ENCODE measurements around the gene SCTR.
A peak's percentile ranks its signal among the peaks of the same experiment; 100 is the strongest.

The SCTR gene

DNA sequence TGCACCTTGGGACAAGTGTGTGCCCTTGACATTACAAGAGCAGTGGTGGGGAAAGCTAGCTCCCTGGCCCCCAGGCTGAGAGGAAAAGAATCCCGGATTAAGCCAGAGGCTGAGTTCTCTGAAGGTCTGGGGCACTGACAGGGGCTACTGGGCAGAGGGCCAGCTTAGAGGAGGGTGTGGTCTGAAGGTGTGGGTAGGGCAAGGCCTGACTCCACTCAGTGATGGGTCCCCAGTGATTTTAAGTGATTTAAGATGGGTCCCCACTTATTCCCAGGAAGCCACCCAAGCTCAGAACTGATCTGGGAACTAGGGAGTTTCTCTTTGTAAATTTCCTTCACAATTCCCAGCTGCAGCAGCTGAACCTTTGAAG lies 83.8 kb downstream of the SCTR start:
- no peak for FAIRE-seq

DNA sequence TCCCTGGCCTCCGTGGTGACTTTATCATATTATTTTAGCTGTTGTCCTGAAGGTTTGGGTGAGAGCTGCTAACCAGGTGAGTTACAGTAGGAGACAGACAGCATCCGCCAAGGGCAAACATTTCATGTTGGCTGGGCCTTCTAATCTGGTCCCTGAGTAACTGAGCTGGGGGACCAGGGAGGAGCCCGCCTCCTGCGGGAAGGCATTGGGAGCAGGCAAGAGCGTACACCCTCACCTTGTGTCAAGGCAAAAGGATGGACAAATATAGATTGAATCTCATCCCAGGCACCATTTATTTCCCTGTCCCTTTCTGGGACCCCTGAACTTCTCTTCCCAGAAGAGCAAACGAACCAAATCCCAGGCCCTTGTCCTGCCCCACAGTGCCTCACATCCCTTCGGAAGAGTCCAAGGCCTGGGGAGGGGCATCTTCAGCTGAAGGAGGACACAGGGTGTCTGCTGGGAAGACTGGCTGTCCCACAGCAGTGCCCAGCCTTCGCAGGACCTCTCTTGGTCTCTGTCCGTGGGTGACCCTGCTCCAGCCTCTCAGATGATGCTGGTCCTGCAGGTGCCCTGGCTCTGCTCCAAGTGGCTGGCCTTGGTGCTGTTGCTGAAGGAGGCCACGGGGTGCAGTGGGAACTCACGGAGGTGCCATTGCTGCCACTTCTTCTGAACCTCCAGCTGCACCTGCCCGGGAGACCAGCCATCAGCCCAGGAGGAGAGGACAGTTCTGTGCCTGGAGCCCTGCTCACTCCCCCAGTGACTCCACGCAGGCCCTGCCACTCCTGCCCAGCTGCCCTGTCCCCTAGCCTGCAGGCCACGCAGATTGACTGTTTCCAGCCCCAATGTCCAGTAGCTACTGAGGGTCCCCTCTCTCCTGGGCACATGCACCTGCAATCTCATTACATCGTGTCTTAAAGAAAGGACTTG lies 84.4 kb downstream of the SCTR start:
- no peak for FAIRE-seq

DNA sequence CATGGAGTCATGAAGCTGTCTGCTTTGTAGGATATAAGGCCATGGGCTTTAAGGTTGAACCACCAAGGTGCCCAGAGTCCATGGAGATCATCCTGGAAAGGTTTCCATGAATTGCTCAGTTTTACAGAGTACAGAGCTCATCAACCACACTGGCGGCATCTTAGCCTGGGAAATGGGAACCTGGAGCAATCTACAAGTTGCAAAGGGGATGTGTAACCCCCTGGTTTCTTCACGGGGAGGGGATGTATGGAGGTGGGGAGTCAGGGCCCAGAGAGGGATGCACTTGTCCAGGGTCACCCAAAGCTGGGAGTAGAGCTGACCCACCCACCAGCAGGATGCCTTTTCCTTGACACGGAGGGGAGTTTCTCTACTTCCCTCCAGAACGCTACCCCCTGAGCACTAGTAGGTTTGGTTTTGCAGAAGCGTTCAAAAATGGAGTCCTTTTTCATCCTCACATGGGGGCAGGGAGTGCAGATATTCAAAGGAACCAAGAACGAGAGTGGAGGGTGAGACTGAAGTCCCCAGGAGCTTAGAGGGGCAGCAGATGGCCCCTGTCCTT lies 85.5 kb downstream of the SCTR start:
- no peak for FAIRE-seq

DNA sequence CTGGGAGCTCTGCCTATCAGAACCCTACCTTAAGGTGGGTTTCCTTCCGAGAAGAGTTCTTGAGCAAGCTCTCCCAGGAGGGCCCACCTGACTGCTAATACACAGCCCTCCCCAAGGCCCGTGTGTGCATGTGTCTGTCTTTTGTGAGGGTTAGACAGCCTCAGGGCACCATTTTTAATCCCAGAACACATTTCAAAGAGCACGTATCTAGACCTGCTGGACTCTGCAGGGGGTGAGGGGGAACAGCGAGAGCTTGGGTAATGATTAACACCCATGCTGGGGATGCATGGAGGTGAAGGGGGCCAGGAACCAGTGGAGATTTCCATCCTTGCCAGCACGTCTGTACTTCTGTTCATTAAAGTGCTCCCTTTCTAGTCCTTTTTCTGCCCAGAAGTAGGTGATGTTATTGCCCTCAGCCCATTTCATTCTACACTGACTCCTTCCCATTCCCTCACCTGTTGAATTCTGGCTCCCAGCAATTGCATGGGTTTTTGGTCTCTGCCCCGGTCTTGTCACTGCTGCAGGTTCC lies 86.1 kb downstream of the SCTR start:
- FAIRE-seq: peak; percentile 36

DNA sequence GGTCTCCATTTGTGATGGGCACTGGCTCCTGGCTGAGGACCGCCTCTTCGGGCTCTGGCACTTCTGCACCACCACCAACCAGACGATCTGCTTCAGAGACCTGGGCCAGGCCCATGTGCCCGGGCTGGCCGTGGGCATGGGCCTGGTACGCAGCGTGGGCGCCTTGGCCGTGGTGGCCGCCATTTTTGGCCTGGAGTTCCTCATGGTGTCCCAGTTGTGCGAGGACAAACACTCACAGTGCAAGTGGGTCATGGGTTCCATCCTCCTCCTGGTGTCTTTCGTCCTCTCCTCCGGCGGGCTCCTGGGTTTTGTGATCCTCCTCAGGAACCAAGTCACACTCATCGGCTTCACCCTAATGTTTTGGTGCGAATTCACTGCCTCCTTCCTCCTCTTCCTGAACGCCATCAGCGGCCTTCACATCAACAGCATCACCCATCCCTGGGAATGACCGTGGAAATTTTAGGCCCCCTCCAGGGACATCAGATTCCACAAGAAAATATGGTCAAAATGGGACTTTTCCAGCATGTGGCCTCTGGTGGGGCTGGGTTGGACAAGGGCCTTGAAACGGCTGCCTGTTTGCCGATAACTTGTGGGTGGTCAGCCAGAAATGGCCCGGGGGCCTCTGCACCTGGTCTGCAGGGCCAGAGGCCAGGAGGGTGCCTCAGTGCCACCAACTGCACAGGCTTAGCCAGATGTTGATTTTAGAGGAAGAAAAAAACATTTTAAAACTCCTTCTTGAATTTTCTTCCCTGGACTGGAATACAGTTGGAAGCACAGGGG lies 87.1 kb downstream of the SCTR start:
- no peak for FAIRE-seq

DNA sequence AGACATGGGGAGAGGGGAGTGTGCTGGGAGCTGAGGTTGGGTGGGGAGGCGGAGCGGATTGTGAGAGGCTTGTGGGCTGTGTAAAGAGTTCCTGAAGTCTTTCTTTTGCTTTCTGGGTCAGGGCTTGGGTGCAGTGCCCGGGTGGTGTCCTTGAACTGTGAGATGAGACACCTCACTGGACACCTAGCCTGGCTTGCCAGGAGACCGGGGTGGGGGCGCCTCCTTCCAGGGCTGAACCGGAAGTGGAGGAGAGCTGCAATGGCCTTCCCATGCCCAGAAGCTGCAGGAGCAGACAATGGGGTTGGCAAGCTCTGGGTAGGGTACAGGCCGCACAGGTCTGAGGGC lies 88.4 kb downstream of the SCTR start:
- FAIRE-seq: no peak

DNA sequence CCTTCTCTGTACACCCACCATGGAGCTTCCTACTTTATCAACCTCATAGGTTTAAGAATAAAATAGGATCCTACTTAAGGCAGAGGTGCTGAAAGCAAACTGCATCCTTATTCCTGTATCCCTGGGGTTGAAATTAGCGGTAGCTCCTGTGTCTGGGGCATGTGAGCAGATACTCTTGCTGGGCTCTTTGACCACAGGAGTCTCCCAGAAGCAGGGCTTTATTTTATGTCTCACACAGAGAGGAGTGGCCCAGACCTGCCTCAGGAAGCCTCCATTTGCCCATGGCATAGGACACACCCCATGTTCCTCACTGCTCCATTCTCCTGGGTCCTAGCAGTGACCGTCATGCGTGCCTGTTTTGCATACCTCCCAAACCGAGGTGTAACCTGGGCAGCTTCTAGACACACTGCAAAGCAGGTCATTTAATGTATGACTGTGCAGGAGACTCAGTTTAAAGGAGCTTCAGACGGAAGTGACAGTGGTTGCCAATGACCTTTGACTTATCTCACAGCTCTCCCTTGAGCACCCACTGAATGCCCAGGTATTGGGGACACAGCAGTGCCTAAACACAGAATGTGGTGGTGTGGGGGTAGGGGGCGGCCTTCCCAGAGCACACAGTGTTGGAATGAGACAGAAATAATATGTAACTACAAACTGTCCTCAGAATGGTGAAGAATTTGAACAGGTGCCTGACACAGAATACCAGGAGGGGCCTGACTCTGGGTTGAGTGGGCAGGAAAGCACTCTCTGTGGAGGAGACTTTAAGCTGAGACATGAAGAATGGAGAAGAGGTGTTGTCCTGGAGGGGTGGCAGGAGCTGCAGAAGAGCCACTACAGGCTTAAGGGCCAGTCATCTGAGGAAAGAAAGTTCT lies 89.0 kb downstream of the SCTR start:
- no peak for FAIRE-seq

DNA sequence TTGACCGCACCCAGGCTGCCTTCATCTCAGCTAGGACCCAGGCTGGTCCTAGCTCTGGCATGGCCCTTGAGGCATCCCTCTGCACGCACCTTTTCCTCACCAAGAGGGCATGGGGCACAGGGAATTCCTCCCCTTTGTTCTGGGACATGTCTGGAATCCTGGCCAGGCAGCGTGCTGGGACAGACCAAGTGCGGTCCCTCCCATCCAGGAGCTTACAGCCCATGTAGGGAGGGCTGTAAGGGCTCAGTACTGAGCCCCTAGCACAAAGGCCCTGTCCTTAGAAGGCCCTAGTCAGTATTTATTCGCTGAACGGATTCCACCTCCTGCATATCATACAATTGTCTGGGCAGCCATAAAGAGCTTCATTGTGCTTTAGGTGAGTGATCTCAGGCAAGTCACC lies 89.6 kb downstream of the SCTR start:
- FAIRE-seq: no peak

DNA sequence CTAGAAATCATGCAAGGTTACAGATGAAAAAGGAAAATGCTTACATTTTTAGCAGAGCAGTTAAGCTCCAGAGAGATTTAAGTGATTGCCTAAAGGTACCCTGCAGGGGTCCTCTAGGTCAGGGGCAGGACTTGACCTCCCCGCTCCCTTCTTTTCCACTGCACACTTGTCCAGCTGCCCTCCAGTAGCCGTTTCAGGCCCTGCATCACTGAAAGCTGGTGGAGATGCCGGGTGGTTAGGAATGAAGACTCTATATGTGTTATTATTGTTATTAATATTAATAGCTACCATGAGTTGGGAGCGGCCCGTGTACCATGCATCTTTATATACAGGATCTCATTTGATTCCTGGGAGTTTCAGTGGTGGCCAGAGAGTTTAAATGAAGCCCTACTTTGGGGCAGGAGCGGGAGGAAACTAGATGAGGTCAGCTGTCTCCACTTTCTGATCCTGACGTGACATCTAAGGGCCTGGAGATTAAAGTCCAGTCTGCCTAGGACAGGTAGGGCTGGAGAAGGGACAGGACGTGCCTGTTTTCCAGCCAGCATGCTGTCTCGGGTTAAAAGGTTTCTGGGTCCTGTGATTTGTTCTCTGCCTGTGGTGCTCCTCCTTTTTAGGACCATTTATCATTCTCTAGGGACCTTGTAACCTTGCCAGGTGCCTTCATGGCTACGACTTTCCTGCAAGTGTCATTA lies 90.5 kb downstream of the SCTR start:
- peak; percentile 85 for FAIRE-seq

DNA sequence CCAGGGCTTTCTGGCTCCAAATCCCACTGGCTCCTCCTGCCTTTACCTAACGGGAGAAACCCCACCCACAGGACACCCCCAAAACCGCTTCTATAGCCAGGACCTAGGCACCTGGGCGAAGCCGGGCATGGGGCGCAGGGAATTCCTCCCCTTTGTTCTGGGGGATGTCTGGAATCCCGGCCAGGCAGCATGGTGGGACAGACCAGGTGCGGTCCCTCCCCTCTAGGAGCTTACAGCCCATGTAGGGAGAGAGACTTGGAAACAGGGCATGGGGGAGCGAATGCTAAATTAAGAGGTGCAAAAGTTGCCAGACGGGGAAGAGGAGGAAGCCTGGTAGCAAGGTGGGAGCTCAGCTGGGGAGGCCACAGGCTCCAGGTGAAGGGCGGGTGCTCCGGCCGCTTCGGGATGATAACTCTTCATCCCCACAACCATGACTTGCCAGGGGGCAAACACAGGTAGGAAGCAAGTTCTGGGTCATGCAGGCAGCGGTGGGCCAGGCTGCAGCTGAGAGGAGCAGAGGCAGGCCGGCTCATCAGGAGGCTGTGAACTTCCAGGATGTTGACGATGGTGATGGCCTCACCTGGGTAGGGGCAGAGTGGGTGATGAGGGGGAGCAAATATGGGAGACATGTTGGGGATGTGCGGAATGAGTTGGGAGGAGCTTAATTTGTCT lies 91.3 kb downstream of the SCTR start:
- no peak for FAIRE-seq

DNA sequence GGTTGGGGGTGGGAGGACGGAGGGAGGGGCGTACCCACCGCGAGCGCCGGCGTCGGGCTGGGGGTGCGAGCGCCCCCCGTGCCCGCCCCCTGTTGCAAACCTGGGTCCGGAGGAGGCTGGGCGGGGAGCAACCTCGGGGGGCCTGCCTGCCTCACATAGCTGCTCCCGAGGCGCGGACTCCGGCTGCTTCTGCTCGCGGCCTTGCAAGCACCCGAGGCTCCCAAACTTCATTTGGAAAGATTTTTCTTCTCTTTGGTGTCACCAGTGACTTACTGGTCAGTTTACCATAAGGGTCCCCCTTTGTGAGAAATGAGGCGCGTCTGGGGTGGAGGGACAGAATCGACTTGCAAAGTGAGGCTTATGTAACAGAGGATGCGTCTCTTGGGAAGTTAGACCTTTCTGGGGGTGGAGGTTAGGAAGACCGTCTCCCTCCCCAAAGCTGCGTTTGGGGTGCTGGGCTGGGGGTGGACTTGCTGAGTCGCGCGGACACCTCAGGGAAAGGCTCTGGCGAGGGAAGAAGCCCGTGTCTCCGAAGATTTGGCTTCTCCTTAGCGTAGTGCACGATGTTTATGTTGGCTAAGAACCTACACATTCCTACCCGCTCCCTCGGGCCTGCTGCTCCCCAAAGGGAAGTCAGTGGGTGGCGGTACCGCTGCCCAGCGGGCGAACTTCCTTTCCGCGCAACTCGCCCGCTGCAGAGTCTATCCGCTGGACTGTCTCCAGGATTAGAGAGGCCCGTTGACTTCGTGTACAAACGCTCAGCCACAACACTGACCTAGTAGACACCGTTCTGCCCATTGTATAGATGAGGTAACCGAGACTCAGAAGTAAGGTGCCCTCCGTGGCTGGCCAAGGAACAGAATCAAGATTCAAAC lies 92.1 kb downstream of the SCTR start:
- no peak for FAIRE-seq

DNA sequence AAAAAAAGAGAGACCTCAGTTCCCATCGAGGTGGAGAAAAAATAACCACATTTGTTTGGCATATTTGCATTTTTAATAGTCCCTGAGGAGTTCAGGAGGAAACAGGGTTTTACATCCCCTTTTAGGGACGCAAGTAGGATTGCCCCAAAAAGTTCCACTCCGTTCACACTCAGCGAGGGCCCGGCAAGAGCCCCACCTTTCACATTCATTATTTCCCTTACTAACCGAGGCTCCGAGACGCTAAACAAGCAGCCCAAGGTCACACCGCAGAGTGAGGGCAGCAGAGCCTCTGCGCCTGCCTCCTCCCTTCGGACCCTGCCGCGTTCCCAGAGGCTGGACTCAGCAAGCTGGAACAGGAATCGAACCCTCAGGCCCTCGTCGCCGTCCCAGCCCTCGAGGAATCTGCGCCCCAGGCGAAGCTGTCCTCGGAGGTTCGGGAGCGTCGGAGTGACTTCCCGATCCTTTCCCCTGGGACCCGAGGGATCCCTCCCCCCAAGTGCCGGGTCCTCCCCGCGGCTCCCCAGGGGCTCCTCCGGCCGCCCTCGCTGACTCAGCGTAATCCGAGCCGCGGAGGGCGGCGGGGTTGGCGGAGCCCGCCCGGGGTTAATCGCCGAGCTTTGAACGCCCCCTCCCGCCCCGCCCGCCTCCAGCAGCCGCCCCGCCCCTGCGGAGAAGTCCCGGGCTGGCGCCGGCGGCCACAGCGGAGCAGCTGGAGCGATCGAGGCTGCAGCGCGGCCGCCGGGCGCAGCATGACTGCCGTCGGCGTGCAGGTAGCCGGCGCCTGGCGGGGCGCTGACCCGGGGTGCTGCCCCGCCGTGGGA lies 92.9 kb downstream of the SCTR start, which contains the start of gene TMEM37:
TSS of gene TMEM37 (plus strand) at position 700 of the 821 bp plus-strand sequence. CDS start at position 750, 50 bp downstream.
- FAIRE-seq: no peak

DNA sequence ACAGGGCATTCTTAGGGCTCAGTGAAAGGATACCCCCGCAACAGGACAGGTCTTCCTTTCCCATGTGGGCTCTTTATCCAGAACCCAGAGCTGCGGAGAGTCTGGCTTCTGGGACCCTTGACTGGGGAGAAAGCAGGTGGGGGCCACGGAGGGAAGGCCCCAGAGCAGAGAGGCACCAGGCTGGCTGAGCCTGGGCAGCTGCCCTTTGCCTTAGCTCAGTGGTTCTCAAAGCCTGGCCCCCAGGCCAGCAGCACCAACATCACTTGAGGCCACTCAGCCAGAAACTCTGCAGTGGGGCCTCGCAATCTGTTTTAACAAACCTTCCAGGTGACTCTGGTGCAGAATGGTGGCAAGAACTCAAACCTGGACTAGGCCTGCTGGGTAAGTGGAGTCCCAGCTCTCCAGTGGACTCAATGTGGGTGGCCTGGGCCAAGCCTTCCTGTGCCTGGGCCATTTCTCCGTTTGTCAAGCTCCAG lies 94.2 kb downstream of the SCTR start:
- FAIRE-seq: no peak

DNA sequence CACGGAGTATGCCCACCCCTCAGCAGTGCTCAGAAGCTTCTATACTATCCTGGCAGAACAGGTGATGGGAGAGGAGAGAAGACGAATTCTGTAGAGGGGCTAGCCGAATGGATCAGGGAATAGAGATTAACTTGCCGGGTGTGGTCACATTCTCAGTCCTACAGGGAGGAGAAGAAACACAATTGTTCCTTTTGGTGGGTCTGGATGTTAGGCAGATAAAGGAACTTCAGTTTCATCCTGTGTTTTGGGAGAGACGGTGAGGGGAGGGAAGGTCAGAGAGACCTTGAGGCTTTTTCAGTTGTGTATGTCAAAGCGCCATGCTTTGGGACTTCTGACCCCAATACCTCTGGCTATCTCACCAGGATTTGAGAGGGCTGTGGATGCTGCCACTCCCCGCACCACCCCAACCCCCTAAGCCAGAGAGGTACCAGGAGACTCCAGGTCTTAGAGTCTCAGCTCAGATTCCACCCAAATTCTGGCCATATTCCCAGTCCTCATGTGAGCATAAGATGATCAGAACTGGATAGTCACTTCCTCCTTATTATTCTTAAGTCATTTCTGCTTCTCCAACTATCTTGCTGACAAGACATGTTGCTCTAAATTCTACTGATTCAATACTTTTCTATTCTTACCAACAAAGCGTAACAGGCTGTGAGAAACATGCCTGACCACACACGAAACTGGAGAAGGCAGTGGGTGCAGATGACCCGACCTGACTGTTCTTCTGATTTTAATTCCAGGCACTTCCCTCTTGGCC lies 94.9 kb downstream of the SCTR start:
- no peak for FAIRE-seq

DNA sequence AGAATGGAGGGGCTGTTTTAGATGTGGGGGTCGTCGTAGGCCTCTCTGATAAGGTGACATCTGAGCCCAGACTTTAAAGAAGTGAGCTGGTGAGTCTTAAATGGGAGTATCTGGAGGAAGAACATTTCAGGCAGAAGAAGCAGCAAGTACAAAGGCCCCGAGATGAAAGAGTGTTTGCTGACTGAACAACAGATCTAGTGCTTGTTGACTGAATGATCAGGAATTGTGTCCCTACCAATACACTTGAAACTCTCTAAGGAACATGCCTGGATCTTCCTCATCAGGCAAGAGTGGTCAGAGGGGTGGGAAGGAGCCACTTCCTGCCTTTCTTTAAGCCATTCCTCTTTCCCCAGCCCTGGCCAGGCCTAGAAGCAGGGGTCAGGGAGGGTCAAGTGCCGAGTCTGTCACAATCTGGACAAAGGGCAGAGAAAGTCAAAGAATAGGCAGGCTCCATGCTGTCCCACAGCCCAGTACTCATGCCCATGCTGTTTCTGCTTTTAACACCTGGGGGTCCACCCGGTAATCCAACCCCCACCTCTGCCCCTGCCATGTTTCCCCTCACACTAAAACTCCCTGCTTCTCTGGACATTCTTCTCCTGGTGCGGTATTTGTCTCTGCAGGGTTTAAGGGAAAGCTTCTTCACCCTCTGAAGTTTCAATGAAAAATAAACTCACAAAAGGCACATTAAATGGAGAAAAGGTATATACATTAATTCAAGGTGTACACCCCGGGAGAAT lies 95.6 kb downstream of the SCTR start:
- FAIRE-seq: no peak

DNA sequence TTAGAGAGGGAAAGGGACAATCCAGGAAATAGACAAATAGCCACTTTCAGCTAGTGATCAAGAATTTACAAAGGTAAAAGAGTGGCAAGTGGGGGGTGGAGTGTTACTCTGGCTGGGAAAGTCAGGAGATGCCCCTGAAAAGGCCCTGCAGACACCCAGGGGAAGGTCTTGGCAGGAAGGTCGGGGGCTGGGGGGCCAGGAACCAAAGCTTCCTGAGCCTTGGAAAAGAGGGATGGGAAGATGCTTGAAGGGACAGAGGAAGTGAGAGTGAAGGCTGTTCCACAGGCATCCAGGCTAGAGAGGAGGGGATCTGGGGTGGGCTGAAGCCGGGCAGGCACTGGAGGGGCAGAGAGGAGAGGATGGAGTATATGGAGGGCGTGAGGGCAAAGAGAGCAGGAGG lies 96.5 kb downstream of the SCTR start:
- FAIRE-seq: no peak

DNA sequence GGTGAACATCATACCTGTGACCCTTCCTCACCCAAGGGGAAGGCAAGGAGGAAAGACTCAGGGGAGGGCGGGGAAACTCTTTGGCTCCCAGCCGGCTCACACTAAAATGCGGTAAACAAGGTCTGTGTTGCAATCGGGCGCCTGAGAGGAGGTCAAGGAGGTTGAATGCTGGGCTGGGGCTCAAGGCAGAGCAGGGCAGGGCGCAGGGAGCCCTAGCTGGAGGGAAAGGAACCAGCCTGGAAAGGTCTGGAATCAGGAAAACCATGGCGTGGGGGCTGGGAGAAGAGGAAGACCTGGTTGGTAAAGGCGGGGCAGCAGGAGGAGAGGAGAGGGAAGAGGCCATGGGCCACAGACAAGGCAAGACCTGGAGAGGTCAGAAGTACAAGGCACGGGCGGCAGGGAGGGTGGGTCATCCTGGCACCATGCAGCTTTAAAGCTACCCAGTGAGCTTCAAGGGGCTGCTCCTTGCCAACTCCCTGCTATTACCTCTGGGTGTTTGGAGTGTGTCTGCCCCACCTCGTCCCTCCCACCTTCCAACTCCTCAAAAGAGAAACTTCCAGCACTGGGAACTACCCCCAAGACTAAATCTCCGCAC lies 97.4 kb downstream of the SCTR start:
- no peak for FAIRE-seq

DNA sequence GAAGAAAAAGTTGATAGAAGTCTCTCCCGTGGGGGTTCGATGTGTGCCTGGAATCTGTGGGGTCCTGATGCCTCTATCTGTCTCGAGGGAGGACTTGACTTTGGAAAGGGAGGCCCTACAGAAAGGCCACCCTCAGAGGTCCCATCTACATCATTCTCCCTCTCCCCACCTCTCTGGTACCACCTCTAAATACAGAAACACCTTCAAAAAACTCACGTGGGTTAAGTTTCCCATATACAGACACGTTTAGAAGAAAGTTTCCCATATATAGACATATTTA lies 97.9 kb downstream of the SCTR start:
- no peak for FAIRE-seq
